ENCODE measurements around the gene OSCP1. TPM values are rescaled to one million over a fixed set of nuclear protein-coding genes. Genes with fewer than 3 reads are reported as not detected.

Gene OSCP1, protein sequence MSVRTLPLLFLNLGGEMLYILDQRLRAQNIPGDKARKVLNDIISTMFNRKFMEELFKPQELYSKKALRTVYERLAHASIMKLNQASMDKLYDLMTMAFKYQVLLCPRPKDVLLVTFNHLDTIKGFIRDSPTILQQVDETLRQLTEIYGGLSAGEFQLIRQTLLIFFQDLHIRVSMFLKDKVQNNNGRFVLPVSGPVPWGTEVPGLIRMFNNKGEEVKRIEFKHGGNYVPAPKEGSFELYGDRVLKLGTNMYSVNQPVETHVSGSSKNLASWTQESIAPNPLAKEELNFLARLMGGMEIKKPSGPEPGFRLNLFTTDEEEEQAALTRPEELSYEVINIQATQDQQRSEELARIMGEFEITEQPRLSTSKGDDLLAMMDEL
- 15.7 and 17.3 TPM in 2 replicates for total RNA-seq

DNA sequence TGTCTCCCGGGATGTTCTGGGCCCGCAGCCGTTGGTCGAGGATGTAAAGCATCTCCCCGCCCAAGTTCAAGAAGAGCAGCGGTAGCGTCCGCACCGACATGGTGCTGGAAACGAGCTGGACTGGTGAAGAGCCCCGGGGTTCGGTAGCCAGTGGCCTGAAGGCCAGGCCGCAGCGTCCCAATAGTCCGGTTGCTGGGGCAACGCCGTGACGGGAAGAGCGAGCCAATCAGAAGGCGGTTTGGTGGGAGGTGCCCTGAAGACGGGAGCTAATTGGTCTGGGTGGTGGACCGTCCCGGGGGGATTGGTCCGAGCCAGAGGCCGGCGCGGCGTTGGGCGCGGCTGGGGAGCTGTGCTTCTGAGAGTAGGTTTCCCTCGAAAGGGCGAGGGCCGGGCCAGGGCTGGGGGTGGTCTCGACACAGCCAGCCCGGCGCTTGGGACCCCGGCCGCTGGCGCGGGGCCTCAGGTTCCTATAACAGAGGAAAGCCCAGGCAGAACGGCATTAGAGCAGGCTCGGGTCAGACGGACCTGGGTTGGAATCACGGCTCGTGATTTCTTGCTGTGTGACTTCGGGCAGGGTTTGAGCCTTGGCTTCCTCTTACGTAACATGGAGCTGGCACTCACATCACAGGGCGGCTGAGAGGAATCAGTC is at the start of gene OSCP1:
OSCP1 (minus strand) TSS at position 182 of the 649 bp plus-strand sequence; CDS start at position 100, 82 bp downstream.

DNA sequence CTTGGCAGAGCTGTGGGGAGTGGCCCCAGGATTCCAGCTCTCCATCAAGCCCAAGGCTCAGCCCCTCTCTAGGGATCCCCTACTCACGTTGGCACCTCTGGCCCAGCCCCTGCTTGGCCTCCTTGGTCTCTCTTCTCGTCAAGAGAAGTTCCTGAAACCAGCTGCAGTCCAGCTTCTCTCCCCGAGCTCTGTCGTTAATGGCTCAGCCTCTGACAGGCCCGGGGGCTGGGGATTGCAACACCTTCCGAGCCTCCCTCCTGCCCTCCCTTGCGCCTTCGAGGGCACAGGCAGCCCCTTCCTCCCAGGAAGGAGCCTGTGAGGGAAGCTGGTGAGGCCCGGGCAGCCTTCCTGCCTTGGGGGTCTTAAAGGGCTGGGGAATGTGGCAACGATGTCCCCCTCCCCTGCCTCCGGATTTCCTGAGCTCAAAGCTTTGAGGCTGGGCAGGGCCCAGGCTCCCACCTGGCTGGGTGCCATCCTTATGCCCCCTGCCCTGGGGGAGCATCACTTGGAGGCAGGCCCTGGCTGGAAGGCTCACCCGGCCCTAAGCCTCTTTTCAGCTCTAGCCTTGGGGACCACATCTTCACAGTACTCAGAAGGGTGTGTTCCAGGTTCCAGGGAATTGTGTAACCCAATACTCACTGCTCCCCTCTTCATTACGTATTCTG is 32.6 kb upstream of the OSCP1 start, which contains the start of gene CSF3R:
CSF3R (minus strand) TSS at position 190 of the 665 bp plus-strand sequence. CDS start 3,417 bp downstream, outside the sequence.

DNA sequence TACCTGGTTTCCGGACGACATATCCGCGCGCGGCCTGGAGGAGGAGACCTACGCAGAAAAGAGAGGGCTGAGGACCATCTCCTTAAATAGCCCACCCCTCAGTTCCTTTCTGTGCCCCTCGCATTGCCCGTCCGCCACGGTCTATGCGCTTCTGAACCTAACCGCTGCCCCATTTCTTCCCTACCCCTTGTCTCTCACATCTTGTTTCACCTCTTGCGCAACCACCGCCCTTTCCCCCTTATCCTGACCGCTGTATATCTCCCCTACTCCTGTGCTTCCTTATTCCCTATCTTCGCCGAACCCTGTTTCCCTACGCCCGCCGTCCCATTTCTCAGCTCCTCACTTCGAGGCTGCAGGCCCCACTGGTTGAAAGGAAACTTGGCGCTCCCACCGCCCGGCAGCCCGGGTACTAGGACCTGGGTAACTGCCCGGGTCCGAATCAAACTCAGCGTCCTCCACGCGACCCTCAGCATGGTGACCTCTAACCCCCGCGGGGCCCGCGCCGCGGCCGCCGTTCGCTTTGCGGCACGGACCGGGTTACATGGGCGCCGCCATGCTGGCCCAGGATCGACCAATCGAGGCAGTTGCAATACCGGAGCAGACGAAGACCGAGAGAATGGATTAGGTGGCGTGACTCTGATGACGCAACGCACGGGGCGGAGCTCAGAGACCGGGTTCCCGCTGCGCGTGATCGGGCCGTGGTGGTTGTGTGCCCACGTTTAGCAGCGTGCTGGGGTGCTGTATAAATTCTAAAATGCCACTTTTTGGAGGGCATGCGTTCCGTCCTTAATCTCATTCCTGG is 13.8 kb upstream of the OSCP1 start, which contains the start of gene MRPS15:
MRPS15 (minus strand) TSS at position 582 of the 802 bp plus-strand sequence; CDS start at position 473, 109 bp downstream.

DNA sequence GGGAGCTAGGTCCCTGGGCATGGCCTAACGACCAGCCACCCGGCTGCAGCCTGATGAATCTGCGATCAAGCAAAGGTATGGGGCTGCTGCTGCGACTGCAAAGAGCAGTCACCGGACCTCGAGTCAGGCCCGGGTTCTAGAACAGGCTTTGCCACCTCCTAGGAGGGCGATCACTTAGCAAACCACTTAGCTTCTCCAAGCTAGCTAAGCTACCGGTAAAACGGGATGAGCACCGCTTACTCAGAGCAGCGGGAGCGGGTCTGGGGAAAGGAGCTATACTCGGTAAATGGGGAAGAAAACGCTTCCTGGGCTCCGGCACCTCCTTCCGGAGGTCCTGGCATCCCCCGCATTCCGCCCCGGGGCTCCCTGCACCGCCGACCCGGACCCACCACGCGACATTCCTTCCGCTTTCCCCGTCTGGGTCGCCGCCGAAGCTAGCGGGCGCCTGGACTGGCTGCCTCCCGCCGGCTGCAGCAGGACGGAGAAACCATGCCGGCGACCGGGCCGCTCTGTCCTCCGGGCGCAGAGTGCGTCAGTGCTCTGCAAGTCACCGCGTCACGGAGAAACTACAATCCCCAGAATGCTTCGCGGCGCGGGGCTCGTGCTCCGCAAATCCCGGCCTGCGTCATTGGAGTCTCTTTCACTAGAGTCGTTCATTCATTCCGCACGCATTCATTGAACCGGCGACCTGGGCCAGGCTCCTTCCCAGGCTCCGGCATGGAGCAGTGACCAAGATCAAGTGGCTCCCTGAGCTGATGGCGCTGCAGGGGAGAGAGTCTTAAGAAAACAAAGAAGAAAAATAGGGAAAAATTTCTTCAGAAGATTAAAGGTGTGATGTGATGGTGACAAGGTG is 52.6 kb downstream of the OSCP1 start, which contains the start of gene LSM10:
LSM10 (minus strand) TSS at position 531 of the 853 bp plus-strand sequence. CDS start 3,779 bp downstream, outside the sequence.

DNA sequence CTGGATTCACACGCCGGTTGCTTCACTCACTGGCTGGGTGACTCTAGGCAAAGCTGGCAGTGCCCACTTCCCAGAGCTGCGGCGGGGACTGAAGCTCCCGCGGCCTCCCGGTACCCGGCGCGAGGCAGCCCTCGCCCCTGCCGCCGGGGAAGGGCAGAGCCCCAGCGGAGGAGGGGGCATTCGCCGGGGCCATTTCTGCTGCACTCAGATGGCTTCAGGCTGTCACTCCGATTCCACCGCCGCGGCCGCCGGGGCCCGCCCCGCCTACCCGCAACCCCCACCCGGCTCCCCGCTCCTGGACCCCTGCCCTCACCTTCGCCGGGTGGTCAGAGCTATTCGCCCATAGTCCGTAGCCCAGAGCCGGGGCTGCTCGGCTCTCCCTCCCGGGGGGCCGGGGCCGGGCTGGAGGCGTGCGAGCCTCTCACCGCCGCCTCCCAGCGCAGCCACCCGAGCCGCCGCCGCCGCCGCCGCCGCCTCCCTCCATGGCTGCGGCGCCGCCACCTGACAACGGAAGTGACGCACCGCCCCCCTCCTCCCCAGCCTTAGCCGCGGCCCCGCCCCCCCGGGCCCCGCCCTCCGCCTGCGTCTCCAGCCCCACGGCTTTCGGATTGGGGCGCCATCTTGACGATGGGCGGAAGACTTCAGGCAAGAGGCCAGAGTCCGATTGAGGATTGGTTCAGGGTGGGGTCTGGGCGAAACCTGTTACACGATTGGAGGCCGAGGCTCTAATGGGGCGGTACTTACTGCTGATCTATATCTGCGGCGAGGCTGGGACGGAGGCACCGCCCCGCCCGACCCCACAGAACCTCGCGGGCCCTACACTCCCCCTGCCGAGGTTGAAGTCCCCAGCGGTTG is 64.6 kb downstream of the OSCP1 start, which contains the start of gene STK40:
STK40 (minus strand) TSS at position 515 of the 855 bp plus-strand sequence. CDS start 24,592 bp downstream, outside the sequence.

Other genes with a start within 250 kb of the OSCP1 start
- gene THRAP3, start 226.0 kb downstream of the OSCP1 start, total RNA-seq: 114 and 128 TPM in 2 replicates
- gene SH3D21, start 144.1 kb downstream of the OSCP1 start, total RNA-seq: 4.7 and 8.1 TPM in 2 replicates
- 225 and 335 TPM in 2 replicates for gene EVA1B, start 126.8 kb downstream of the OSCP1 start, total RNA-seq
- gene STK40, start 64.5 kb downstream of the OSCP1 start, total RNA-seq: 15.6 and 16.7 TPM in 2 replicates
- 13.8 and 13.9 TPM in 2 replicates for gene LSM10, start 52.5 kb downstream of the OSCP1 start, total RNA-seq
- gene MRPS15, start 13.9 kb upstream of the OSCP1 start, total RNA-seq: 66.7 and 102 TPM in 2 replicates
- under 0.01 TPM in 1 of 2 replicates, not detected in the other for gene CSF3R, start 32.5 kb upstream of the OSCP1 start, total RNA-seq

Measured in smooth muscle cell of trachea (primary cell).